ENCODE results near the gene RAB9B.

RAB9B gene

DNA sequence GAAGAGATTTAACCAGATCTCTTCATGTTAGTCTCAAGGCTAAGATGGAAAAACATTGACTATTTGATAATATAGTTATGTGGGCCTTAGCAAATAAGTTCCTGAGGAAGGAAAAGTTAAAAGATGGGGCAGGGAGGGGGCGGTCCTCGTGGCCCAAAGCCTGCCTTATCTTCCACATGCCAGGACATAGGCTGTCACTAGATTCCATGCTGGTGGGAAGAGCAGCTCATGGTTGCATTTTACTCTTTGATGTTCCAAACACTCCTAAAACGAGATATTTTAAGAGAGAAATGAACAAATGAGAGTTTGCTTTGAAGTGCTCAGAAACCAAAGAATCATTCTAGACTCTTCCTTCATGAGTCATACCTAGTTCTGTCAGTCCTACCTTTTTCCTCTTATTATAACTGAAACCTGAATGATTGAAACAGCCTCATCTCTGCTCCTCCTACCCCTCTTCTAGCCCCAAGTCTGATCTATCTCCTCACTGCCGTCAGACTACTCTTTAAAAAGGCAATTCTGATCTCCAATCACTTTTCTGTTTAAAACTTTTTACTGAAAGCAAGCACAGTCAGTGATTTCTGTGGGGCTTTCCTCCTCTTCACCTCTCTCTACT, 25.1 kb downstream of the RAB9B start:
- DNase-seq: peak in 1 of 5 donors; percentile 14

DNA sequence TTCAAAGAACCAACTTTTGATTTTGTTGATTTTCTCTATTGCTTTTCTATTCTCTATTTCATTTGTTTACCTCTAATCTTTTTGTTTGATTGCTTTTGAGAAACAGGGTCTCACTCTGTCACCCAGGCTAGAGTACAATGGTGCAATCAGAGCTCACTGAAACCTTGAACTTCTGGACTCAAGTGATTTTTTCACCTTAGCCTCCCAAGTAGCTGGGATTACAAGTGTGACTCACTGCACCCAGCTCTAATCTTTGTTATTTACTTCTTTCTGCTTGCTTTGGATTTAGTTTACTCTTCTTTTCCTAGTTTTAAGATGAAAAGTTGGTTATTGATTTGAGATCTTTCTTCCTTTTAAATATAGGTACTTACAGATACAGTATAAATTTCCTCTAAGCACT, 26.2 kb downstream of the RAB9B start:
- no peak for DNase-seq

DNA sequence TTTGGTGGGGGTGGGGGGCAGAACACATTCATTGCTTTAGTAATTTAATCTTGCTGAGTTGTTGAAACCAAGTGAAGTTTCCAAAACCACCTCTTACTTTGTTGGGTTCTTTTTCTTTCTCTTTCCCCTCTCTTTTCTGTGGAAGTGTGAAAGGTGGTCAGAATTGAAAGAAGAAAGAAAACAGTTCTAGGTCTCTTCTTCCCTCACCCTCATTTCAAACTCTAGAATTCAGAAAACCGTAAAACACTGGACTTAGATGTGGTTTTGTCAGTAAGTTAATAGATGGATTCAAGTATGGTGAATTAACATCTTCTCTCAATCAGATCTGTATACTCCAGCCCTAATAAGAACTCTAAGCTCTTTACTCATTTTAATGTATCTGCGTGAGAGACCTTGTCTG, 31.7 kb downstream of the RAB9B start:
- no peak for DNase-seq

DNA sequence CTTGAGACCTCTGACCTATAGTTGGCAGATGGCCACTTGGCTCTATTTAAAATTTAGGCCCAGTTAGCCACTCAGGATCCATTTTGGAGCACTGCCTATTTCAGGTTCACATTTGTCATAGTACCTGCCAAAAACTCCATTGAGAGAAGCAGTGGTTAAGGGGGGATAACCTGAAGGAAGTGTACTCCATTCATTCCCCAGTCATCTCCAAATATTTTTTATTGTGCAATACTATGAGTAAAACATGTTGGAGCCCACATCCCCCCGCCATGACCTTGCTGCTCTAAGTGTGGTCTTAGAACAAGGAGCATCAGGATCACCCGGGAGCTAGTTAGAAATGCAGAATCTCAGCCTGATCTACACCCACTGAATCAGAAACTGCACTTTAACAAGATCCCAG, 34.4 kb downstream of the RAB9B start:
- DNase-seq: no peak

DNA sequence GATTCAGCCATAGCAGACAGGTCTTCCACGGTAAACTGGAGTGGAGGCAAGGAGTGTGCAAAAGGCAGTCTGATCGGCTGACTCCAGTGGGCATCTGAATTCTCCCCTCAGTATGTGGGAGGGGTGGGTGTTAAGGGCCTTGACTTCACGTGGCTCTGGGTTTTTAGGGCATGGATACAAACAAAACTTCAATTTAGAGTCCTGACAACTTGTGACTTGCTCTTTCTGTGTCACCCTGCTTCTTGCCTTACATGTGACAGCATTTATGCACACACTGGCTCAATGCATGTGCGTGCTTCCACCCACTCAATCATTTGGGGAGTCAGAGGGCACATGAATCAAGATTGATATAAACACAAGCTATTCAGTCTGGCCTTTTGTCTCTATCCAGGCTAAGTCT, 37.9 kb downstream of the RAB9B start:
- no peak for DNase-seq

DNA sequence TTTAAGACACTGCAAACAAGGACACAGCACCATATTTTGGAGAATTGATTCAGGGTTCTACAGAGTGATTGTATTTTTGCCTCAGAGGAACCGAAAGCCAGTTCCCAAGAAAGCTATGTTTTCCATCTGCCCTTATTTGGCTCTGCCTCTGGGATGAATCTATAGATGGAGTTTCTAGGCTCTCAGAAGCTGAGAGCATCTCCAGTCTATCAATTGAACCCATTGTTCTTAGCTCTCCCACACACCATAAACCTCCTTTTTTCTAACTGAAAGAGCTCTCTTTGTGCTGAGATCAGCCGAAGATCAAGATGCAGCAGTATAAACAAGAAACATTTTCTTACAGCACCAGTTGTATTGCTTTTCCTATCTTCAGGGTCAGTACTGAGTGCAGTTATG, 38.5 kb downstream of the RAB9B start:
- DNase-seq: no peak

DNA sequence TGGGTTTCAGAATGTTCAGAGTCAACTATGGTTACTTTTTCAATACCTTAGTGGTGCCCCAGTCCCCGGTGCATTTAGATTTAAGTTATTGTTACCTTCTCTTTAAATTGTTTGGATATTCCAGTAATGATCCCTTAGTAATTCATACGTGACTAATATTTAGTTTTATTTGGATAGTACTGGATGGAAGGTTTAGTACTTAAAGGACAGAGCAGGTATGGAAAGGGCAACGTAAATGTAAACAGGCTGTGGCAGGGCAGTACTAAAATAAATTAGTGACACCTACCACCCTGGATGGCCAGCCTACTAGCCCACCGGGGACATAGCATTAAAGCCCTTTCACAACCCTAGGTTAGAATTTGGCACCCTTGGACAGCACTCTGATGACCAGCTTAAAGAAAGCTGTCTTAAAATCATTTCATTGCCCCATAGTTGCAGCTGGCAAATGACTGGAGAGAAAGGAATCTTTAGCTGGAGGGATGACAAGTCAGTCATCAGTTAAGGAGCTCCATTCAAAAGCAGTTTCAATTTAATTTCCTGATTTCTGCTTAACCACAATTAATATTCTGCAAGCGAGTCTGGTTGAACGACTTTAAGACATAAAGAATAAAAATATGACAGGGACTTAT, 39.0 kb downstream of the RAB9B start:
- DNase-seq: no peak

DNA sequence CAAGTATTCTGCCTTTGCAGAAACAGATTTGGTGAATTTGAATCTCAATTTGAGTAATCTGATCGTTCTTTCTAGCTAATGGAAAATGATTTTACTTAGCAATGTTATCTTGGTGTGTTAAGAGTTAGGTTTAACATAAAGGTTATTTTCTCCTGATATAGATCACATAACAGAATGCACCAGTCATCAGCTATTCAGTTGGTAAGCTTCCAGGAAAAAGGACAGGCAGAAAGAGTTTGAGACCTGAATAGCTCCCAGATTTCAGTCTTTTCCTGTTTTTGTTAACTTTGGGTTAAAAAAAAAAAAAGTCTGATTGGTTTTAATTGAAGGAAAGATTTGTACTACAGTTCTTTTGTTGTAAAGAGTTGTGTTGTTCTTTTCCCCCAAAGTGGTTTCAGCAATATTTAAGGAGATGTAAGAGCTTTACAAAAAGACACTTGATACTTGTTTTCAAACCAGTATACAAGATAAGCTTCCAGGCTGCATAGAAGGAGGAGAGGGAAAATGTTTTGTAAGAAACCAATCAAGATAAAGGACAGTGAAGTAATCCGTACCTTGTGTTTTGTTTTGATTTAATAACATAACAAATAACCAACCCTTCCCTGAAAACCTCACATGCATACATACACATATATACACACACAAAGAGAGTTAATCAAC, 40.1 kb downstream of the RAB9B start:
- DNase-seq: no peak

DNA sequence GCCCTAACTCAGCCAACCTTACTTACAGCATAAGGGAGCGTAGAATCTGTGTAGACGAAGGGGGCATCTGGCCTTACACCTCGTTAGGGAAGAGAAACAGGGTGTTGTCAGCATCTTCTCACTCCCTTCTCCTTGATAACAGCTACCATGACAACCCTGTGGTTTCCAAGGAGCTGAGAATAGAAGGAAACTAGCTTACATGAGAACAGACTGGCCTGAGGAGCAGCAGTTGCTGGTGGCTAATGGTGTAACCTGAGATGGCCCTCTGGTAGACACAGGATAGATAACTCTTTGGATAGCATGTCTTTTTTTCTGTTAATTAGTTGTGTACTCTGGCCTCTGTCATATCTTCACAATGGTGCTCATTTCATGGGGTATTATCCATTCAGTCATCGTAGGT, 40.8 kb downstream of the RAB9B start:
- DNase-seq: no peak

DNA sequence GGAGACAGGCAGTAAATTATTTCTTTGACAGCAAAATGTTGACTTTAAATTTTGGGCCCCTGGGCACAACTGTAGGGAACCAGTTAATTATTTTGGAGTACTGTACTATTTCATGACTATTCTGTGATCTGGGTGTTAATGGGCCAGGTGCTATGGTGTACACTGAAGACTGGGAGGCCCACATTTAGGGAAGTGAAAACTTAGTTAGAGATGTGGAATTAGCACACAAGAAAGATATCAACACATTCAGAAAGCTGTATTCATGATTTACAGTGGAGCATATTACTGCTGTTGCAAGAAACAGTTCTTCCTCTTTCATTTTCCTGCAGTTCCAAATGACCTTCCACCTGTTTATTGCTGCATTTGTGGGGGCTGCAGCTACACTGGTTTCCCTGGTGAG, 43.1 kb downstream of the RAB9B start:
- no peak for DNase-seq

DNA sequence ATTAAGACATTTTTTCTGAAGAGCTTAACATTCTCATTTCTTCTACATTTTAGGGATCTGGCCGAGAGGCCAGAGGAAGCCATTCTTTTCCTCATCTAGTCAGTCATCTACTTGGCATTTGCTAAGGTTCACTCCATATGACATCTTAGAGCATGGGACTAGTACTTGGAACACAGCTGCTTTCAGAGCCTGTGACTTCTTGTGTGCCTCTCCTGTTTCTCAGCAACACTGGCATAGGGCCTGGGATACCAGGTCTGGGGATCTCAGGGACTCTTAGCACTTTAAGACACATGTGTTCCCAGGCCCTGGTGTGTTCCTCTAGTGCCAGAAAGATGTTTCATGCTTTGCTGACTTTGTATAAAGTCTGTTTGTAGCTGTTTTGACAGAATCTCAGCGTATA, 48.1 kb downstream of the RAB9B start:
- DNase-seq: no peak

DNA sequence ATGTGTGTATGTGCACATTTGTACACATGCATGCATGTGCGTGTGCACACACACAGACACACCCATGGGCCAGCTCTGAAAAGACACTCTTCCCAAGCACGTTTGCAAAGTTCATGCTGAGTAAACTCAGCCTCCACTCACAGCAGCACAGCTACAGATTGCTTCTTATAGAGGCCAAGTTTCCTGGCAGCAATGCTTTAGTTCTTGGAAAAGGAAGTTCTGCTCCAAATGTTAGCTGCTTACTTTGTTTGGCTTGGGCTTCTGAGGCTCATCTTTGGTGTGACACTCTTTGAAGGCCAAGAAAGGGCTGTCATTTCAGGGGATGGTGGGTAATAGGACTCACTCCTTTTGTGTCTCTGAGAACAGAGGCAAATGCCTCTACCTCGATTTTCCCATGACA, 48.9 kb downstream of the RAB9B start:
- DNase-seq: peak in 1 of 5 donors; percentile 30

DNA sequence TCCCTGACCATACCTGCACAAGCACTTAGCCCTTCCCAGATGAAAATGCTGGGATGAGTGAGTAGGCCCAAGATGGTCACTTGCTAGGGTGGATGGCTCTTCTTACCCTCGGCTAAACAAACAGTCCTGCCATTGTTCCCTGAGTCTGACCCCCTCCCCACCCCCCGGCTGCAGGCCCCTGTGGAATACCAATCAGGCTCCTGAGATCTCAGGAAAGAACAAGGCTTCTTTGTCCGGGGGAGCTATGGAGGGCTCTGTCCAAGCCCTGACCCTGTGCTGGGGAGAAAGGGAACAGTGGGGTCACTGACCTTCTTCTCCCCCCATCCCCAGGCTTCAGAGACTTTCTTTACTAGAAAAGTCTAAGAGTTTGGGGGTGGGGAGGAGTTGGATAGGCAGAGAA, 49.4 kb downstream of the RAB9B start:
- no peak for DNase-seq

DNA sequence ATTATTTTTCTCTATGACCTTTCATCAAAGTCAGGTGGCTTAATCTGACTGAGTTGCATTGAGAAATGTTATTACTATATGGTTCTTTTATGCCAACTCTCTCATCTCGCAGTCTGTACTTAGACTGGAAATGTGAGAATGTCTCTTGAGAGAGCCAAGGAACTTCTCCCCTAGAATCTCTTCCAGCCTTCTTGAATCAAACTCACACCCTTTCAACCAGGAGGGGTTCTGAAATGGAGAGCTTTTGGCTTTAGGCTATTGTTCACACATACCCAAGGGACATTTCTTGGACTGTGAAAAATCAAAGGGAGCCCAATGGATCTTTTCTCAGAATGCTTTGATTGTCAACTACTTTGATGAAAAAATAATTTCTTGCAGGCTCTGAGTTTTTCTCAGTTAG, 50.4 kb downstream of the RAB9B start:
- DNase-seq: no peak

DNA sequence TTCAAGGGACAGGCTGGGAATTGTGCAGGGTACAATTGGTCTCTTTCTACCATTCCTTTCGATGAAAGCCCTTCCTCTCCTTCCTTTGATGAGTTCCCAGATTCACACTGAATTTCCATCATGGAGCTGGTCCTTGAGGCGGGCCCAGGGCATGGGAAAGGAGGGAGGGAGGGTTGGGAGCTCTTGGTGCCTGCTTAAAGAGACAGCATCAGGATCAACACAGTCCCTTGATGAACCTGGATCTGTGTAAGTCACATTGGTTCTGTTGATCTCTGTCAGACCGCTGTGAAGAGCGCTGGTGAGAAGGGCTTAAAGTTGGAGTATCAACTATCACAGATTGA, 51.0 kb downstream of the RAB9B start:
- no peak for DNase-seq

DNA sequence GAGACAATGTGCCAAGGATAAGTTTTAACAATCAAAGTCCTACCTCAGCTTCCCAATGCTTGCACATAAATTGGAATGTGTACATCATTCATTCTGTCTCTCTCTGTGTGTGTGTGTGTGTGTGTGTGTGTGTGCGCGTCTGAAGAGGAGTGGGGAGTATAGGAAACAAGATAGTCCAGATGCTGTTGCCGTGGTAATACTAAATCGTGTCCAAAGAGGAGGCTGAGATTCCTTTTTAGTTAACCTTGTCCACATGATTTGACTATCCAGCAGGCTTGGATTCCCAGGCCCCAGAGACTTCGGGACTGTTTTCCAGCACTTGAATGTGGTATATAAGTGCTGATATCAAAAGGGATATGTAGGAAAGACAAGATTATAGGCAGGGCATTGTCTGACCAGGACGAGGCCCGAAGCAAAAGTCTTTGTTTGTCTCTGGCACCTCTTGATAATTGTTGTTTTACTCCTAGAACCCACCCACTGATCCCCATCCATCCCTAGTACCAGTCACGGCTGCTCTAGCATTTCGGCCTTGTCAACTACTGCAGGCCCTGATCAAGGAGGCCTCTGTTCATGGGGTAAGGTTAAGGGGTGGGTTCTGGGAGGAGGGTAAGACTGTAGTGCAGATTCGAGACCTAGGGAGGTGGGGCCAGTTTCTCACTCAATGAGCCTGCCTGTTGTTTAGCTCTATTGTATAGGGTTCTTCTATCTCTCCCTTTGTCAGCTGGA, 51.6 kb downstream of the RAB9B start:
- DNase-seq: no peak

DNA sequence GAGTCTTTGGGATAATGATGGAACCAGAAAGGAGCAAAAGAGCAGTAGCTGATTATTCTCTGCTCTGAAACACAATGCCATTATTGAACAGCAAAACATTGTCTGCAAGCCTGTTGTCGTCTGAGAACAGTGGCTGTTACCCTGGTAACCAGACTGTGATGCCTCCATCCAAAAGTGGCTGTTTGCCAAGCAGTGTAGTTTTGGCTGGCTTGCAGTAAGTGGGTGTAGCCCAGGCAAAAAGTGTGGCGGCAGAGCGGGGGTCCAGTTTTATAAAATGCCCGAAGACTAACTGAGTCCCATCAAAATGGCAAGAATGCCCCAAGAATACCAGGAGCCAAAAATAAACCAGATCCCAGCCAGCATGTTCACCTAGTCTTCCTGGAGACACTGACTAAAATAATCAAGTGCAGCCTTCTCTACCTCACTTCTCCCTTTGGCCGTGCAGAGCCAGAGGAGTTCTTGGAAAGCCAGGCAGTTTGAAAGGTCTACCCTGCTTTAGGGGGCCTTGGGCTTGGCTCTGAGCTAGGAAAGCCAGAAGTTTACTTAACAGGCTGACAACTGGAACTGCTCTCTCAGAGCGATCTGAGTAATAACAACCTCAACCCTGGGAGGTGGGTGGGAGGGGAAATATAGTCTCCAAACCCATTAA, 52.8 kb downstream of the RAB9B start:
- DNase-seq: no peak

DNA sequence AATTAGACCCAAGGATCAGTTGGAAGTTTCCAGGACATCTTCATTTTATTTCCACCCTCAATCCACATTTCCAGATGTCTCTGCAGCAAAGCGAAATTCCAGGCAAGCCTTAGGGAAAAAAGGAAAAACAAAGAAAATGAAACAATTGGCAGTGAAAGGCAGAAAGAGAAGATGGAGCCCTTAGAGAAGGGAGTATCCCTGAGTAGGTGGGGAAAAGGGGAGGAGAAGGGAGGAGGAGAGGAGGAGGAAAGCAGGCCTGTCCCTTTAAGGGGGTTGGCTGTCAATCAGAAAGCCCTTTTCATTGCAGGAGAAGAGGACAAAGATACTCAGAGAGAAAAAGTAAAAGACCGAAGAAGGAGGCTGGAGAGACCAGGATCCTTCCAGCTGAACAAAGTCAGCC, 55.5 kb downstream of the RAB9B start, which contains the start of gene PLP1:
Gene PLP1 (plus strand): TSS at position 295 of the 400 bp plus-strand sequence. CDS start 156 bp downstream, outside the sequence.
- DNase-seq: no peak

DNA sequence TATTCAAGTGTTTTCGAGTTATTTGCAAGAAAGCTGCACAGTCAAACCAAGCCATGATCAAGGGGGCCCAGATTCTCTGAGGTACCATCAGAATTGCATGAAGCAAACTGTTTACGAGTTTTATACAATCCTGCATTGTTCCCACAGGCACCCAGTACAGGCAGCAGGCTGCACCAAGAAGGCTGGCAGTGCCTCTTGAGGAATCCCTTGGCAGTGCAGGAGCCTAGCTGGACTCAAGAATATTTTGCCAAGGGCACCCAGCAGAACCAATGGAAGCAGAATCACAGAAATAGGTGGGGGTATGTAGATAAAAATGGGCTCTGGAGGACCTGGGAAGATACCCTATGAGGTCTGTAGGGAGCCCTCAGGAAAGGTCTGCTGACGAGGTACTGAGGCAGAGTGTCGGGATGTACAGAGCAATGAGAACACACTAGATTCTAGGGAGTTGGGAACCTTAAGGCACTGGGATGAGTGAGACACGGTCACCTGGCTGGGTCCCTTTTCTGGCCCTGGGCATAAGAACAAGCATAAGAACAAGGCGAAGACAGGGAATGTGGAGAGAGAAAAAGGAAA, 57.9 kb downstream of the RAB9B start:
- DNase-seq: no peak

DNA sequence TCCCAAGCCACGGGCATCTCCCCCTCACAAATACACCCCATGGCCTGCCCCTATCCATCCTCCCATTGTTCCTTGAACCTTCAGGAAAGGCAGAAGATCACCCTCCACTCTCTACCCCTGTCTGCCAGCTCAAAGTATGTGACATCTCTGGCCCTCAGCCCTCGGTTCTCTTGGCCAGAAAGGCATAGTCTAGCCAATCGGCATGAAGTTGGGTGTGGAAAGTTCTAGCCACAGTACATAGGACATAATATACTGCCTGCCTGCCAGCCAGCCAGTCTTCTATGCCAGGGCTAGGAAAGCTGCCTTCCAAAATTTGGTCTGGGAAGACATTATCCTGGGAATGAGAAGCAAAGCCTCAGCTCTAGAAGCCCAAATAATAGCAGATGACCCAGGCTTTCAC, 58.6 kb downstream of the RAB9B start:
- DNase-seq: no peak
